T-helper 1 cell treated with Interleukin-12 subunit alpha and Interleukin-12 subunit beta and Interleukin-4 antibody, amounts not matched to agents 30 ng/mL and 1 ng/mL, for 36 hours (primary cell): ENCODE data around the gene CUL9. TPM values are rescaled to one million over a fixed set of nuclear protein-coding genes. Genes with fewer than 3 reads are reported as not detected.

ENCODE experiments used
- intact Hi-C: fragments of 100-400 bp; cut with micrococcal nuclease; formaldehyde crosslinking; loops from one replicate; pipeline ENCODE4 v1.15.1; 2024
- total RNA-seq: library from RNA; stranded (reverse); gene quantifications from 2 replicates; pipeline ENCODE4 v1.2.3, GENCODE V29; 2022

The CUL9 gene
- total RNA-seq, 1 donor from 2014 or later: 55.1 TPM

DNA sequence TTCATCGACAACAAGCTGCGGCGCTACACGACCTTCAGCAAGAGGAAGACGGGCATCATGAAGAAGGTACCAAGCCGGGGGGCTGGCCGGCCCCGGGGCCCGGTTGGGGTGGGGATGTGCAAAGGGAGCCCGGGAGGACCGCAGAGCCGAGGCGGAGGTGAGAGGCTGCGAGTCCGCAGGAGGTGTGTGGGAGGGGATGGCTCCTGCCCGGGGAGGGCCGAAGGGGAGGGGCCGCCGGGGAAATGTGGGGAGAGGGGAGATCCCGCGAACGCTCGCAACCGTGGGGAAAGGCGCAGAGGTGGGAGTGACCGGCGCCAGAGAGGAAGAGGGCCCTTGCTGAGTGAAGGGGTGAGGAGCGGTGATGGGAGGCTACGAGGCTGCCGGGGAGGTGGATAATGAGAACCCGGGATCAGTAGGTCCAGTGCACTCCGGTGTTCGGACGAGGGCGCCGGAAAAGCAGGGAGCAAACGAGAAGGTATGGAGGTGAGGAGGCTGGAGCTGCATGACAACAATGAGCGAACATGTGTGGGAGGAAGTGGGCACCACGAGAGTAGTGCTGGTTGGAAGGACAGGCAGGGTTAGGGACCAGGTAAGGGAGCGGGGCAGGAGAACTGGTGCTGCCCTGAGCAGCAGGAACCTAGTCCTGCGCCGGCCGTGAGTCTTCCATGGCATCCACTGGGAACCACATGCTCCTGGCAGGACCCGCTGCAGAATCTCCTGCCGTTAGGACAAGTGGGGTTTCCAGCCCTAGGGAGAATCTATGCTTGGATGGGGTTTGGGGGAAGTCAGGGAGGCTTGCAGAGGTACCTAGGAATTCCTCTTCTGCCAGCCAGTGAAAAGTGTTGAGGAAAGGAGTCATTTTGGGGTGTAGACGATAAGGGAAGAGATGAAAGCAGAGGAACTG lies 9.6 kb upstream of the CUL9 start:
- intact Hi-C loops: loop anchor here (5.0 to 10.0 kb wide), 8 partner anchors 405 to 1388 kb away; partner anchors contain the start of genes BYSL, HSP90AB1, MED20 and MRPL14

DNA sequence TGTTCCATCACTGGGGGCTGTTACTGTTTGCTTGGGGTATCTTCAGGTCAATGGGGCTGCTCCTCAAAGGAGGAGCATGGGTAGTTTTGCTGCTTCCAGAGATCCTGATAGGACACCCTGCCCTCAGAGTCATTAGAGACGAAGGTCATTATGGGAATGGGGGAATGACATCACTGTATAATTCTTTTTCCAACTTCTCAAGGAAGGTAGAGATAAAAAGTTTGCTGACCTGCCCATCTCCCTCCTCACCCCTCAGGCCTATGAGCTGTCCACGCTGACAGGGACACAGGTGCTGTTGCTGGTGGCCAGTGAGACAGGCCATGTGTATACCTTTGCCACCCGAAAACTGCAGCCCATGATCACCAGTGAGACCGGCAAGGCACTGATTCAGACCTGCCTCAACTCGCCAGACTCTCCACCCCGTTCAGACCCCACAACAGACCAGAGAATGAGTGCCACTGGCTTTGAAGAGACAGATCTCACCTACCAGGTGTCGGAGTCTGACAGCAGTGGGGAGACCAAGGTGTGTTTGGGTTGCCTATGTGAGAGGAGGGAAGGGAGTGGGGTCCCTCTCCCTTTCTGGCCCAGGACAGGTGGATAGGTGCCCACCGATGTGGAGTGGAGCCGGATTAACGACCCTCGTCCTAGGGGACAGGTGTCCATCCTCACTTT lies 8.3 kb upstream of the CUL9 start:
- intact Hi-C loops: loop anchor here (1.0 to 10.0 kb wide), 14 partner anchors 9 to 1389 kb away; partner anchors contain the start of genes BYSL, CNPY3, CUL9 and DNPH1

DNA sequence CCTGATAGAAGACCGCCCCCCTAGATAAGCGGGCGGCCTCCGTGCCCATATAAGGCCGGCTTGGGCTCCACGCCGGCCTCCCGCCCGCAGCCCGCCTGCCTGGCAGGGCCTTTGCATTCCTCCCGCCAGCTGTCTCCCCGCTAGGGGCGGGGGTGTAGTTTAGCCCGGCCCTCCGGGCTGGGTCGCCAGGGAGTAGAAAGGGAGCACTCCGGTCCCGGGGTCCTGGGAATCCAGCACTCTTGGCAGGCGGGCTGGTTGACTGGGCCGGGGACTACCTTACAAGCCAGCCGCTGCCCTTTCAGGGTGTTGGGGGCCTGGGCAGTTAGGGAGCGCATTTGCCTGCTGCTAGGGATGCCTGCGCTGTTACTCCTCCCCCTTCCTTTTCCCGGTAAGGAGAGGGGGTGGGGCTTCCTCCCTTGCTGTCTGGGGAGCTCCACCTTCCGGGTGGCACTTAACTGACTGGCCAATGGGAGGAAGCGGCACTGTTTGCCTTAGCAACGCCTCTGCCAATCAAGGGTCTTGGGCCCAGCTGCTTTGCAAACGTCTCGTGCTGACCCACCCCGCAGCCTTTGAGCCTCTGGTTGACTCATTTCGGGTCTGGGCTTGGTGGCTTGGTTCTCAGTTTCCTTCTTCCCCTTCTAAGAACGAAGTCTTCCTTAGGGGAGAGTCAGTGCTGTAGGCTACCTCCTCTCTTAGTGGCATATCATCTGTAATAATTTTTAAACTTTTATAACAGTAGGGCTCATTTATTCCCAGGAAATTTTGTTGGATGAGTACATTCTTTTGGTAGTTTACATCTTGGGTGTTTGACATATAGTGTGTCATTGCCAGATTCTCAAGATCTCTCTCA lies 7.5 kb upstream of the CUL9 start:
- intact Hi-C loops: loop anchor here (1.0 to 10.0 kb wide), 14 partner anchors 8 to 1390 kb away; partner anchors contain the start of genes BYSL, CNPY3, CUL9 and DNPH1

DNA sequence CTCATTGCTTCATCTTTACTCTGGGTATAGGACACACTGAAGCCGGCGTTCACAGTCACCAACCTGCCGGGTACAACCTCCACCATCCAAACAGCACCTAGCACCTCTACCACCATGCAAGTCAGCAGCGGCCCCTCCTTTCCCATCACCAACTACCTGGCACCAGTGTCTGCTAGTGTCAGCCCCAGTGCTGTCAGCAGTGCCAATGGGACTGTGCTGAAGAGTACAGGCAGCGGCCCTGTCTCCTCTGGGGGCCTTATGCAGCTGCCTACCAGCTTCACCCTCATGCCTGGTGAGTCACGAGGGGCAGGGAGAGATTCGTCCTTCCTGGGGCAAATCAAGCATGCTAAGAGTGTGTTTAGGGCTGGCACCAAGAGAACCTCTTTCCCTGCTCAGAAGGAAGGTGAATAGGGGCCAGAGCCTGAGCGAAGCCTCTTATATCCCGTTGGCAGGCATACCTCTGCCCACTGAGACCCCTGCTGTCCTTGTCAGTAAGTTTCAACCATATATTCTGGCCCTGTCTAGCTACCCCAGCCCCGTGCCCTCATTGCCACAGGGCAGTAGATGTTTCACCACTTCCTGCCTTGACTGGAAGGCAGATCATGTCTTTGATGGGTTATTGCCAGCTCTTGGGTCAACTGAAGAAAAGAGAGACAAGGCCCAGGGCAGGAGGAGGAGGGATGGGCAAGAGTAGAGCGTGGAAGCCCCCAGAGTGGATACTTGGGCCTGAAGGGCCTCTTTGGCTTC lies 6.1 kb upstream of the CUL9 start:
- intact Hi-C loops: loop anchor here (2.0 to 10.0 kb wide), 4 partner anchors 301 to 1391 kb away; partner anchors contain the start of genes BYSL, MAD2L1BP, MED20 and PRICKLE4

DNA sequence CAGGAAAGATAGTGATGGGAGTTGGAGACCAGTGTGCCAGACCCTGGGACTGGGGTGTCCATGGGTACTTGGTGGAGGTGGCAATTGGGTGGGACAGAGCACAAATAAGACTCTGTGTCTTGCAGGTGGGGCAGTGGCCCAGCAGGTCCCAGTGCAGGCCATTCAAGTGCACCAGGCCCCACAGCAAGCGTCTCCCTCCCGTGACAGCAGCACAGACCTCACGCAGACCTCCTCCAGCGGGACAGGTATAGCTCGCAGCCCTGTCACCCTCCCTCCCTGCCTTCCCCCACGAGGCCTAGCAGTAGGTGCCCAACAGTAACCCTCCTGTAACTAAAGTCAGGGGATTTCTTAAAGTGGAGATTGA lies 5.6 kb upstream of the CUL9 start:
- intact Hi-C loops: loop anchor here (10.0 kb wide), 2 partner anchors 1252 to 1392 kb away; partner anchors contain the start of genes BYSL, MED20, PRICKLE4 and TOMM6

DNA sequence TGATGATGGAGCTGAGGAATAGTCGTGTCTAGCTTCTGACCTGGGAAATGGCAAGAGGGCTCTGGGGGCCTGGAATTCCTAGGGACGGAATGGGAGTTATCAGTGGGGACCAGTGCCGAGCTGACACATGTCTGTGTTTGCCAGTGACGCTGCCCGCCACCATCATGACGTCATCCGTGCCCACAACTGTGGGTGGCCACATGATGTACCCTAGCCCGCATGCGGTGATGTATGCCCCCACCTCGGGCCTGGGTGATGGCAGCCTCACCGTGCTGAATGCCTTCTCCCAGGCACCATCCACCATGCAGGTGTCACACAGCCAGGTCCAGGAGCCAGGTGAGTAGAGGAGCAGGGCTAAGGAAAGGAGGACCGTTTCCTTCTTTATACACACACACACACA lies 3.8 kb upstream of the CUL9 start:
- intact Hi-C loops: loop anchor here (10.0 kb wide), 2 partner anchors 1253 to 1393 kb away; partner anchors contain the start of genes BYSL, MED20, PRICKLE4 and TOMM6

DNA sequence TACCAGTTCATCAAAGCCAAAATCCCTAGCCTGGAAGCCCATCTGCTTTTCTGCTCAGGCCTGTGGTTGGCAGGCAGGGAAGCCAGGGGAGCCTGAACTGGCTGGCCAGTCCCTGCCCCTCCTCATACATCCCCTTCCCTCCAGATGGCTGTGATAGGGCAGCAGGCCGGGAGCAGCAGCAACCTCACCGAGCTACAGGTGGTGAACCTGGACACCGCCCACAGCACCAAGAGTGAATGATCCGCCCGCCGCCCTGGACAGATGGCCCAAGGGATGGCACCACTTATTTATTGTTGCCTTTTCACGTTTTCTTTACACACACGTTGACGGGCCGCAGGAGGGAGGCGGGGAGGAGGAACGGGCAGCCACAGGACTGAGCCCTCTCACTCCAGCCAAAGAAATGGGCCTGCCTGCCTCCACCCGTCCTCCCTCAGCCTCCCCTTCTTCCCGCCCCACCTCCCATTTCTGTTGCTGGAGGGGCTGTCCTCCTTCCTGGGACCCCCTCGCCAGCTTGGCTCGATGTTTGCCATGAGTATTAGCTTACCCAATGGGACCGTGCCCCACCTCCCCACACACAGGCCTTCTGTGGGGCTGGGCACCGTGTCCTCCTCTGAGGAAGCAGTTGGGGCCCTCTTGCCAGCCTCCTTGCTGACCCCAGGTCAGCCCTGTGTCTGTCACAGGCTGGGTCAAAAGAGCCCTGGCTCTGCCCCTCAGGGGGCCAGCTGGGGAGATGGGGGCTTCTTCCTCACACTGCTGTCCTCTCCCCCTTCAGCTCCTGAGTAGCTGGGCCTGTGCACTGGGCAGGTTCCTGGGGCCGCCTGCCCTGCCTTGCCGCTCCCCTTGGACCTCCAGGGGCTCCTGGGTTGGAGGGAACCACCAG lies 2.8 kb upstream of the CUL9 start:
- intact Hi-C loops: loop anchor here (10.0 kb wide), 2 partner anchors 1254 to 1394 kb away; partner anchors contain the start of genes BYSL, MED20, PRICKLE4 and TOMM6

DNA sequence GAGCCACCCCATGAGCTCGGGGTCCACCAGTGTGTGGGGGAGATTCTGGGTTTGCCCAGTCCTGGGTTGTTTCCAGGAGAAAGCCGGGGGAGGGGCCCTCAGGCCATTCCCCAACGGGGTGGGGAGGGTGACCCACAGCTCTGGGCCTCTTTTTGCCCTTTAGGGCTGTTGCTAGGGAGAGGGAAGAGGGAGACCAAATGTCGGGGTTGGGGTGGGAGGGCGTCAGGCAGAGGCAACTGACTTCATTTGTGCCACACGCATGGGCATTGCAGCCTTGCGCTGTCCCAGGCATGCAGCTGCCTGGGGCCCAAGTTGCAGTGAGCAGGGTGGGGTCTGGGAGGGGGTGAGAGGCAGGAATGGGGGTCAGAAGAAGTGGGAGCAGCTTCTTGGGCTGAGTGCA lies 1.9 kb upstream of the CUL9 start:
- intact Hi-C loops: no loop called here

DNA sequence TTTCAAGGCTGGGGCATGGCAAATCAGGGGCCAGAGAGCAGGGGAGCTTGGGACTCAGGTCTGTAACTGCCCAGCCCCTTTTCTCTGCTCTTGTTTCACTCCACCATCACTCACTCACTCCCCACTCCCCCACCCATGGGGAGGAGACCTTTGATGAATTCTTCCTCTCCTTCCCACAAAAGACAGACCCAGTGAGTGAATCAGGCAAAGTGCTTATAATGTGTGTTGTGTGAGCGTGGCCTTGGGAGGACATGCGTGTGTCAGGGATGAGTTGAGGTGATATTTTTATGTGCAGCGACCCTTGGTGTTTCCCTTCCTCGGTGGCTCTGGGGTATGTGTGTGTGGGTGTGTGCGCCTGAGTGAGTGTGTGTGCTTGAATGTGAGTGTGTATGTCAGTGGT lies 1.0 kb upstream of the CUL9 start:
- intact Hi-C loops: no loop called here

DNA sequence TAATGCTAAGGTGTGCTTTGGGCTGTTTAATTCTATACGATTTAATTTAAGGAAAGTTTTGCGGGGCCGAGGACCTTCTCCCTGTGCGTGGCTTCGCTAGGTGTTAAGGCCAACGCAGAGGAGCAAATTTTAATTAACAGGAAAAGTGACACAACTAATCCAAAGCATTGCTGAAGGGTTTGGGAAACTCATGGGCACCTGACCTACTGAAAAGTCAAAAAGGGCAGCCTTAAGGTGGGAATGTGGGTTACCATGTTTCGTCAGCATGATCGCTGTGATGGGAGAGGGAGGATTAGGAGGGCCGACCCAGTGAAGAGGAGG lies 415 bp upstream of the CUL9 start:
- intact Hi-C loops: no loop called here

DNA sequence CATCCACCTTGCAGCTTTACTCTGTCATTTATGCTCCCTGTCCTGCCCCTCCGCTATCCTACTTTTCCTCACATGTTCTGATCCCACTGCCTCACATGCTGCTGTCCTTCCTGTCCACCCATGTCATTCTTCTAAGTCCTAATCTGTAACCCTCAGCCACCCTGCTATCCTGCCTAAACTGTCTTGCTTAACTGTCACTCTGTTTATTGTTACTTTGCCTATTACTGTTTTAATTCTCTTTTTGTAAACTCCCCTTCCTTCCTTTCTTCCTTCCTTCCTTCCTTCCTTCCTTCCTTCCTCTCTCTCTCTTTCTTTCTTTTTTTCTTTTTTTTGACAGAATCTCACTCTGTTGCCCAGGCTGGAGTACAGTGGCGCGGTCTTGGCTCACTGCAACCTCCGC lies 1.4 kb downstream of the CUL9 start:
- intact Hi-C loops: no loop called here

DNA sequence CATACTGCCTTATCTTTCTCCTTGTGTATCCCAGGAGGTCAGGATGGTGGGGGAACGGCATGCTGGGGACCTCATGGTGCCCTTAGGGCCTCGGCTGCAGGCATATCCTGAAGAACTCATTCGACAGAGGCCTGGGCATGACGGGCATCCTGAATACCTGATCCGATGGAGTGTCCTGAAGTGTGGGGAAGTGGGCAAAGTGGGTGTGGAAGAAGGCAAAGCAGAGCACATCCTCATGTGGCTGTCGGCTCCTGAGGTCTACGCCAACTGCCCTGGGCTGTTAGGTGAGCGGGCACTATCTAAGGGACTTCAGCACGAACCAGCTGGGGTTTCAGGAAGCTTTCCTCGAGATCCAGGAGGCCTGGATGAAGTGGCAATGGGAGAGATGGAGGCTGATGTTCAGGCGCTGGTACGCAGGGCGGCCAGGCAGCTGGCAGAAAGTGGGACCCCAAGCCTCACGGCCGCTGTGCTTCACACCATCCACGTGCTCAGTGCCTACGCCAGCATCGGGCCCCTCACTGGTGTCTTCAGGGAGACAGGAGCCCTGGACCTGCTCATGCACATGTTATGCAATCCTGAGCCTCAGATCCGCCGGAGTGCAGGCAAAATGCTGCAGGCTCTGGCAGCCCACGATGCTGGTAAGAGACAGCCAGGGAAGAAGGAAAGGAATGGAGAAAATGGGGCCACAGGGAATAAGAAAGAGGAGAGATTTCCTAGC lies 2.4 kb downstream of the CUL9 start:
- intact Hi-C loops: no loop called here

DNA sequence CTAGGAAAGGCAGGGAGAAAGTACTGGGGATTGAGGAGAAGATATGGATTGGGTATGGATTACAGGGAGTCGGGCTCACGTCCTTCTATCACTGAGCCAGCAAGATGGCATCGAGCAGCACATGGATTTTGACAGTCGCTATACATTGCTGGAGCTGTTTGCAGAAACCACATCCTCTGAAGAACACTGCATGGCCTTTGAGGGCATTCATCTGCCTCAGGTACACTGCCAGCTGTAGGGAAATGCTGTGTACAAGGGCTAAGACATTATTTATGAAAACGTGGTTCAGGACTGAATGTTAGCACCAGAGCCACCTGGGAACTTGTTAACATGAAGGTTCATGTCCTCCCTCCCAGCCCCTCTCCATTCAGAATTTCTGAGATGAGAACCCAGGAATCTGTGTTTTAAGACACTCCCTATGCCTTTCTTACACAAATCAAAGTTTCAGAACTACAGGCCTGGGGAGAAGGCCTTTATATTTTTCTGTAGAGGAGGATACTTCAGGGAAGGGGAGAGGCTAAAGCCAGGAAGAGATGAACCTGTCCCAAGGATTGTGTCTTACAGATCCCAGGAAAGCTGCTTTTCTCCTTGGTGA lies 3.5 kb downstream of the CUL9 start:
- intact Hi-C loops: no loop called here

DNA sequence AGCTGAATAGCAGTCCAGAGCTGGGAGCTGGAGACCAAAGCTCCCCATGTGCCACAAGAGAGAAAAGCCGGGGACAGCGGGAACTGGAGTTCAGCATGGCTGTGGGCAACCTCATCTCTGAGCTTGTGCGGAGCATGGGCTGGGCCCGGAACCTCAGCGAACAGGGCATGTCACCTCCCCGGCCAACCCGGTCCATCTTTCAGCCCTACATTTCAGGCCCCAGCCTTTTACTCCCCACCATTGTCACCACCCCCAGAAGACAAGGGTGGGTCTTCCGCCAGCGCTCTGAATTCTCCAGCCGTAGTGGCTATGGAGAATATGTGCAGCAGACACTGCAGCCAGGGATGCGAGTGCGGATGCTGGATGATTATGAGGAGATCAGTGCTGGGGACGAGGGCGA lies 4.0 kb downstream of the CUL9 start:
- intact Hi-C loops: no loop called here

DNA sequence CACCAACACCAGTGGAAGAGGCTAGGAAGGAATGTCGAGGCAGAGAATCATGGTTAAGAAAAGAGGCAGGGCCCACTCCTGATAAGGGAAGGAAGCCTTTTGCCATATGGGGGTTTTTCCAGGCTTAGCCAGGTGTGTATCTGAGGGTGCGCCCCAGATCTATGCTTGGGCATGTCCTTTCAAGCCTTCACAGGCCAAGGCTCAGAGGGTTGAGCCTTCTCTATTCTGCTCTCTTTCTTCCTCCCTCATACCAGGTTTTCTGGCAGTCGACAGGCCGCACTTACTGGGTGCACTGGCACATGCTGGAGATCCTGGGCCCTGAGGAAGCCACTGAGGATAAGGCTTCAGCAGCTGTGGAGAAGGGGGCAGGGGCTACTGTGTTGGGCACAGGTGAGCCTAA lies 4.7 kb downstream of the CUL9 start:
- intact Hi-C loops: no loop called here

DNA sequence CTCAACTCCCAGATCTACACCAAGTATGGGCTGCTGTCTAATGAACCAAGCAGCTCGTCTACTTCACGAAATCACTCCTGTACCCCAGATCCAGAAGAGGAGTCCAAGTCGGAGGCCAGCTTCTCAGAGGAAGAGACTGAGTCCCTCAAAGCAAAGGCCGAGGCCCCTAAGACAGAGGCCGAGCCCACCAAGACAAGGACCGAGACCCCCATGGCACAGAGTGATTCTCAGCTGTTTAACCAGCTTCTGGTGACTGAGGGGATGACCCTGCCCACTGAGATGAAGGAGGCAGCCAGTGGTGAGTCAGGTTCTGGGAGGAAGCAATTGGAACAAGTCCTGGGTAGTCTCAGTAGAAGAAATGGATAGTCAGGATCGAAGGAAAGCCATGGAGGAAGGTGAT lies 5.8 kb downstream of the CUL9 start:
- intact Hi-C loops: no loop called here

DNA sequence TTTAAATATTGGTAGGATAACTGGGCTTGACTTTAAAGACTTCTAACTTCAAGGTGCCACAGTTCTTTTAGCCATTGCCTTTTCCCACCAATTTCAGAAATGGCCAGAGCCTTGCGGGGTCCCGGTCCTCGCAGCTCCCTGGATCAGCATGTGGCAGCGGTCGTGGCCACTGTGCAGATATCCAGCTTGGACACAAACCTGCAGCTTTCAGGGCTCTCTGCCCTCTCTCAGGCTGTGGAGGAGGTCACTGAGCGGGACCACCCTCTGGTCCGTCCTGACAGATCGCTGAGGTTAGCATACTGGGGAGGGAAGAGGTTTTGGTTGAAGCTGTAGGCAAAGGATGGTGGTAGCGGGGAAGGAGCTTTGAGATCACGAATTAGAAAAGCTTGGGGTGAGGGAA lies 6.4 kb downstream of the CUL9 start:
- intact Hi-C loops: no loop called here

DNA sequence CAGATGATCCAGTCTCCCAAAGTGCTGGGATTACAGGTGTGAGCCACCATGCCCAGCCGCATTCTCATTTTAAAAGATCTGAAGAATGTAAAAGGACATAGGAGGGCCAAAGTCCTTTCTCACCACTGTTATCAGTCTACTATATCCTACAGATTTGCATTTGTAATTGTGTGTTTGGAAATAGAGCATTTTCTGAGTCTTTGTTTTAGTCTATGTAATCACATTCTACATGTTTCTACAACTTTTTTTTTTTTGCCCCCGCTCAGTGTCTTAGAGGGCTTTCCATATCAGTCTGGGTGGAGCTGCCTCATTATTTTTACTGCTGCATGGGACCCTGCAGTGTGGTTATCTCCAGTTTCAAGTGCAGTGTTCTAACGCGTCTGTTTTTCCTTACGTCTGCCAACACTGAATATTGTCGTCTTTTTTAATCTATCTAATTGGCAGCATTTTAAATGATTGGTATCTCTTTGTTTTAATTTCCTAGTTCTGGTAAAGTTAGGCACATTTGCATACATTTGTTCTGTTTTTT lies 7.8 kb downstream of the CUL9 start:
- intact Hi-C loops: no loop called here
